AG09319 (cell line): Measurements from ENCODE around the gene HK1.
"Not testable (repeated sequence)": the region's sequence is repeated elsewhere in the genome, so short reads cannot be mapped to it uniquely, and the experiment has no call there.

Experiments used
- DNase-seq: peaks from one replicate; pipeline ENCODE4 v3.0.0-alpha.2; 2010; ENCODE audit warnings: low read depth; ENCODE audit errors: extremely low read depth
- CTCF ChIP-seq: IDR thresholded peaks from 2 replicates; pipeline ENCODE4 v1.5.1; 2011; ENCODE audit warnings: low read depth, mild to moderate bottlenecking, inconsistent platforms, low read length, moderate library complexity

HK1 gene

GRCh38 chr10:69272624-69273023 lies 5.7 kb upstream of the HK1 start:
- no peak for TF ChIP-seq CTCF

GRCh38 chr10:69275444-69275843 lies 2.9 kb upstream of the HK1 start:
- no peak for TF ChIP-seq CTCF
- no peak for DNase-seq

More at GRCh38 chr10:69272624-69273023, 5.7 kb upstream of the HK1 start:
- no peak for DNase-seq

- no peak for TF ChIP-seq CTCF
- no peak for DNase-seq
Observed at GRCh38 chr10:69276503-69276902, 1.8 kb upstream of the HK1 start.

- no peak for DNase-seq
- TF ChIP-seq CTCF, result no peak
Observed at GRCh38 chr10:69279110-69279509, 814 bp downstream of the HK1 start.

GRCh38 chr10:69281507-69282413 lies 3.5 kb downstream of the HK1 start:
- no peak for TF ChIP-seq CTCF
- DNase-seq, result no peak

- not testable (repeated sequence) for DNase-seq
Observed at GRCh38 chr10:69284402-69284801, 6.1 kb downstream of the HK1 start.

GRCh38 chr10:69285699-69286098 lies 7.4 kb downstream of the HK1 start:
- TF ChIP-seq CTCF, result no peak
- no peak for DNase-seq

- DNase-seq, result no peak
- no peak for TF ChIP-seq CTCF
Observed at GRCh38 chr10:69287181-69287580, 8.9 kb downstream of the HK1 start.
